Measurements from ENCODE around the gene ICA1L. TPM values are rescaled to one million over a fixed set of nuclear protein-coding genes. Genes with fewer than 3 reads are reported as not detected.

The ICA1L gene
- total and polyA plus RNA-seq, 2 of the 4 experiments (the other 2 are of a cell fraction) = 1.7 to 1.8 TPM

GRCh38 chr2:202824901-202825300 is 46.7 kb downstream of the ICA1L start:
- no peak overlapping the region for H2AK9ac ChIP-seq (replicated peaks; ENCODE audit: low read depth, low read length, poor library complexity)
- 100% methylated on average over 1 of the region's 1 CpG; no CpG with 5 or more reads in 1 of the 2 experiments for WGBS, 2 experiments (ENCODE audit: extremely low coverage in 2 of 2, insufficient read length in 1 of 2)
- in situ Hi-C loops (cut with MboI; ENCODE audit: low sequenced_read_pairs) (no loop called here), intact Hi-C loops (cut with micrococcal nuclease) (no loop called here), dilution Hi-C loops (cut with HindIII; ENCODE audit: low sequenced_read_pairs, unreplicated experiment) (no loop called here)
- H2AK5ac ChIP-seq (ENCODE audit: low read depth, low read length) = no peak overlapping the region
- H3K27ac ChIP-seq (ENCODE audit: insufficient read depth, low read length) = no peak overlapping the region
- TF ChIP-seq BHLHE40 (IDR thresholded peaks at IDR 0.05; ENCODE audit: low read depth, low read length) (no peak), SMC3 (IDR thresholded peaks at IDR 0.05; ENCODE audit: low read depth, low read length) (no peak), USF2 (IDR thresholded peaks at IDR 0.05; ENCODE audit: low read depth, low read length) (no peak), CEBPB (IDR thresholded peaks at IDR 0.05; ENCODE audit: low read depth, low read length) (no peak), POLR2A (IDR thresholded peaks at IDR 0.05; ENCODE audit: low read depth, low read length) (no peak)
- no peak overlapping the region for H3K4me3 ChIP-seq (ENCODE audit: insufficient read depth, low read depth, low read length)
- no peak overlapping the region for H2AFZ ChIP-seq (replicated peaks; ENCODE audit: low read length, poor library complexity)
- no peak overlapping the region for H2BK120ac ChIP-seq (ENCODE audit: low read depth, low read length)
- no peaks in the 10 kb centered on the region for H4K20me1 ChIP-seq (ENCODE audit: insufficient read depth, low read length)
- H4K5ac ChIP-seq (ENCODE audit: low read depth, low read length) = no peak overlapping the region
- ChIA-PET CTCF (no interaction called here), POLR2A (ENCODE audit: unreplicated experiment) (interaction anchor here (0.7 kb wide), 1 partner anchor 249 kb away, joined by 3 read pairs; no protein-coding TSS in a partner anchor)
- no peak; the same call in 1 of the 2 replicates for ATAC-seq (ENCODE audit: low read depth)
- no peaks in the 10 kb centered on the region for H3K36me3 ChIP-seq (ENCODE audit: control insufficient read depth, insufficient read depth, low read length)
- 0 out of 2 replicates have a peak, but pooled peaks cover 2% of the 10 kb centered on the region for H3K4me1 ChIP-seq (ENCODE audit: control insufficient read depth, insufficient read depth, low read length)
- no peak overlapping the region for H3K23ac ChIP-seq (ENCODE audit: low read depth, low read length)
- H3K18ac ChIP-seq (ENCODE audit: low read depth, low read length) = no peak overlapping the region
- H3K9me1 ChIP-seq (ENCODE audit: insufficient read depth, low read length) = peaks cover 2% of the 10 kb centered on the region; the same call in 1 of the 2 replicates
- no peak overlapping the region for H3K56ac ChIP-seq (ENCODE audit: extremely low read depth, insufficient read depth, low read length)
- H2BK15ac ChIP-seq (ENCODE audit: low read depth, low read length) = no peak overlapping the region
- H3K9me3 ChIP-seq (ENCODE audit: control insufficient read depth, insufficient read depth, low read length) = no peaks in the 10 kb centered on the region
- BruUV-seq (replicated peaks) = no TSS peak
- H2BK20ac ChIP-seq (ENCODE audit: low read depth, low read length) = no peak overlapping the region
- H2BK5ac ChIP-seq (ENCODE audit: low read depth, low read length, poor library complexity, severe bottlenecking) = no peak overlapping the region
- no peak overlapping the region for H3K4ac ChIP-seq (ENCODE audit: low read depth, low read length)
- no peaks in the 10 kb centered on the region for H3K27me3 ChIP-seq (ENCODE audit: control insufficient read depth, insufficient read depth, low read length)
- H3K4me2 ChIP-seq (ENCODE audit: low read depth, low read length) = no peak overlapping the region
- DNase-seq = peak; percentile 38
- H4K8ac ChIP-seq (ENCODE audit: low read depth in 2 of 2, low read length in 2 of 2) = no peak overlapping the region
- H4K91ac ChIP-seq (ENCODE audit: insufficient read depth, low read depth, low read length) = no peak overlapping the region
- H3K79me1 ChIP-seq (ENCODE audit: low read depth in 1 of 2, low read length in 2 of 2) = no peaks in the 10 kb centered on the region
- no peak overlapping the region for H3K9ac ChIP-seq (ENCODE audit: low read depth, low read length)
- H3K14ac ChIP-seq (replicated peaks; ENCODE audit: low read depth, low read length) = no peak overlapping the region

Measured in IMR-90 (cell line).